ENCODE data around the gene DIP2C.
"Not testable (repeated sequence)": the region's sequence is repeated elsewhere in the genome, so short reads cannot be mapped to it uniquely, and the experiment has no call there.

DIP2C gene

GRCh38 chr10:327889-328852 lies 361.3 kb downstream of the DIP2C start:
- H3K27ac ChIP-seq: no peak overlapping the region
- TF ChIP-seq, protein P1, sequence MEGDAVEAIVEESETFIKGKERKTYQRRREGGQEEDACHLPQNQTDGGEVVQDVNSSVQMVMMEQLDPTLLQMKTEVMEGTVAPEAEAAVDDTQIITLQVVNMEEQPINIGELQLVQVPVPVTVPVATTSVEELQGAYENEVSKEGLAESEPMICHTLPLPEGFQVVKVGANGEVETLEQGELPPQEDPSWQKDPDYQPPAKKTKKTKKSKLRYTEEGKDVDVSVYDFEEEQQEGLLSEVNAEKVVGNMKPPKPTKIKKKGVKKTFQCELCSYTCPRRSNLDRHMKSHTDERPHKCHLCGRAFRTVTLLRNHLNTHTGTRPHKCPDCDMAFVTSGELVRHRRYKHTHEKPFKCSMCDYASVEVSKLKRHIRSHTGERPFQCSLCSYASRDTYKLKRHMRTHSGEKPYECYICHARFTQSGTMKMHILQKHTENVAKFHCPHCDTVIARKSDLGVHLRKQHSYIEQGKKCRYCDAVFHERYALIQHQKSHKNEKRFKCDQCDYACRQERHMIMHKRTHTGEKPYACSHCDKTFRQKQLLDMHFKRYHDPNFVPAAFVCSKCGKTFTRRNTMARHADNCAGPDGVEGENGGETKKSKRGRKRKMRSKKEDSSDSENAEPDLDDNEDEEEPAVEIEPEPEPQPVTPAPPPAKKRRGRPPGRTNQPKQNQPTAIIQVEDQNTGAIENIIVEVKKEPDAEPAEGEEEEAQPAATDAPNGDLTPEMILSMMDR (conservative IDR thresholded peaks at IDR 0.05): no peak
- TF ChIP-seq ZFX (IDR thresholded peaks at IDR 0.05): no peak

DNA sequence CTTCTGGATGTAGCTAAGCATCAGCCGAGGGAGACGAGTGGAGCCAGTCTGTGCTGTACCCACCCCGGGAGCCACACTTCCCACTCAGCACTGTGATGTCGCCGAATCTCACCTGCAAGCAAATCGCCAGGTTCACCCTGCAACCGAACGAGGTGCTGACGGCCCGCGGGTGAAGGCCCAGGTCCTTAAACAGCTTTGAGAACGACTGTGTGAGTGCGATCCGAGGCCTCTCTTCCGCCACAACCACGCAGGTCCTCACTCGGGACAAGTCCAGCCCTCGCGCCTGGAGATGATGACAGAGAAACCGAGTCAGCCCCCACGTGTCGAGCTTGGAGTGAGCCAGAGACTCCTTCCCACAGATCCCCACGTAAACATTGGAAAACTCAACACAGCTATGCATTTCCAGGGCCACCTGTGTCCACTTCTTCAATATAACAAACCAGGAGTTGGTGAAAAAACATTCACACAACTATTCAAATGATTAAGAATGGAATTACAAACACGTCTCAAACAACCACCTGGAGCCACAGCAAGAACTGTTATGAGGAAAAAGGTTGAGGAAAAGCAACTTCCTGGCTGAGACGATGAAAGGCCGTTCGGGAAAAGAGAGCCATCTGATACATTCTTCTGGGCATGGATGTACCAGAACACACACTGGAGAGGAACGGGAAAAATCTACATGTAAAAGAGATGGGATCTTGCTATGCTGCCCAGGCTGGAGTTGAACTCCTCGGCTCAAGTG lies 362.4 kb downstream of the DIP2C start:
- no peak overlapping the region for H3K27ac ChIP-seq

GRCh38 chr10:326350-326749 lies 363.1 kb downstream of the DIP2C start:
- no peak for TF ChIP-seq ZFX (IDR thresholded peaks at IDR 0.05)
- TF ChIP-seq, protein P1 (conservative IDR thresholded peaks at IDR 0.05): no peak
- H3K27ac ChIP-seq: no peak overlapping the region

More for the DNA sequence above, 362.4 kb downstream of the DIP2C start:
- TF ChIP-seq, protein P1 (conservative IDR thresholded peaks at IDR 0.05): no peak
- no peak for TF ChIP-seq ZFX (IDR thresholded peaks at IDR 0.05)

DNA sequence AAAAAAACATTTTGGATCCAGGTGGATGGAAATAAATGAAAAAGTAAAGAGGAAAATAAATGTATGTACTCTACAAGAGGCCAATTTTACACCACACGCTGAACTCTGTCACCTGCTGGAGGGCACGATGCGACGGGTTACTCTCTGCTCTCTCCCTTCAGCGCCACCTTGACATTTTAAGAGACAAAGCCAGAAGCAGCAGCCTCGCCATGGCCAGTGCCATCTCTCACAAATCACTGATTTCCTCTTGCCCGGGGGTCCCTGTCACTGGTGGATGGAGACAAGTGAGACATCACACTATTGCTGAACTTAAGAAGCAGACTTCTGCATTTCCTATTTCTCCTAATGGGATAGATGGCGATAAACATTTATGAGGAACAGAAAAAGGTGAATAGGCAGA lies 364.2 kb downstream of the DIP2C start:
- H3K27ac ChIP-seq: no peak overlapping the region
- TF ChIP-seq ZFX (IDR thresholded peaks at IDR 0.05): no peak
- TF ChIP-seq, protein P1 (conservative IDR thresholded peaks at IDR 0.05): no peak

DNA sequence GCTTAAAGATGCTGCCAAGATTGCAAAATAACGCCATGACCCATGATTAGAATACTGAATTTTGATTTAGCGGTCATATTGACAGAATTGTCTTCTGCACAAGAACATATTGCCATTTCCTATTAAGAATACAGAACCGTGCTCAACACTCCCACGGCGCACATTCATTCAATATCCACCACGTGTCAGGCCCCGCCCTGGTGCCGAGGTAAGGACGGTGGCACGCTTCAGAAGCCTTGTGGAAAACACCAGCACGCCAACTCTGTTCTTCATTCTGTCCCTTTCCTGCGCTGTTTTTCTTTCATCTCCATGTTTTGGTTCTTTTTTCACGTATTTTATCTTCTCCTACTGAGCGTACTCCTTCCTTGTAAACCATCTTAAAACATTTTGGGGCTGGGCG lies 364.9 kb downstream of the DIP2C start:
- no peak overlapping the region for H3K27ac ChIP-seq
- TF ChIP-seq ZFX (IDR thresholded peaks at IDR 0.05): no peak
- TF ChIP-seq, protein P1 (conservative IDR thresholded peaks at IDR 0.05): no peak

- TF ChIP-seq, protein P1 (conservative IDR thresholded peaks at IDR 0.05): no peak
- no peak for TF ChIP-seq ZFX (IDR thresholded peaks at IDR 0.05)
- no peak overlapping the region for H3K27ac ChIP-seq
Measured at GRCh38 chr10:323651-324293, 365.7 kb downstream of the DIP2C start.

GRCh38 chr10:323046-323445 lies 366.4 kb downstream of the DIP2C start:
- not testable (repeated sequence) for H3K27ac ChIP-seq
